Brain microvascular endothelial cell (primary cell): ENCODE results near the gene COL4A4.

Experiments used
- DNase-seq: peaks from one replicate; pipeline ENCODE4 v3.0.0-alpha.2; 2020
- H3K27ac ChIP-seq: fragments of 250-450 bp; sonication (Bioruptor Pico); 2 replicates; pipeline ENCODE4 v1.5.1; 2020; ENCODE audit warnings: mild to moderate bottlenecking, moderate library complexity
- H3K27me3 ChIP-seq: fragments of 250-450 bp; sonication (Bioruptor Pico); replicated peaks from 2 replicates; pipeline ENCODE4 v1.5.1; 2020; ENCODE audit warnings: mild to moderate bottlenecking
- H3K36me3 ChIP-seq: fragments of 250-450 bp; sonication (Bioruptor Pico); replicated peaks from 2 replicates; pipeline ENCODE4 v1.5.1; 2020; ENCODE audit warnings: mild to moderate bottlenecking
- H3K4me3 ChIP-seq: 2 replicates; pipeline ENCODE4 v1.5.1; 2011; ENCODE audit warnings: low read depth, mild to moderate bottlenecking, control low read depth, low read length, moderate library complexity
- CTCF ChIP-seq: IDR thresholded peaks from 2 replicates; pipeline ENCODE4 v1.5.1; 2011; ENCODE audit warnings: low read depth, mild to moderate bottlenecking, moderate library complexity, low read length, control low read depth, inconsistent platforms; ENCODE audit errors: missing control alignments
- in situ Hi-C: cut with HindIII; loops from 2 replicates; pipeline ENCODE4 v1.10.0; 2017; ENCODE audit warnings: low sequenced_read_pairs, low pct_ligation_motif_present

Gene COL4A4

GRCh38 chr2:227148106-227148505 is 15.9 kb downstream of the COL4A4 start:
- TF ChIP-seq CTCF: no peak
- Histone ChIP-seq H3K27me3 (no peaks in the 10 kb centered on the region), H3K4me3 (no peak overlapping the region), H3K27ac (no peak overlapping the region), H3K36me3 (no peaks in the 10 kb centered on the region)
- in situ Hi-C loops: no loop called here
- DNase-seq: no peak

- H3K4me3 ChIP-seq: no peak overlapping the region
- H3K27ac ChIP-seq: no peak overlapping the region
- TF ChIP-seq CTCF: no peak
- H3K27me3 ChIP-seq: no peaks in the 10 kb centered on the region
- DNase-seq: peak; percentile 39
- in situ Hi-C loops: no loop called here
- H3K36me3 ChIP-seq: no peaks in the 10 kb centered on the region
These were observed 17.0 kb downstream of the COL4A4 start for GRCh38 chr2:227147023-227147422.

GRCh38 chr2:227146456-227146855 is 17.5 kb downstream of the COL4A4 start:
- no peak for TF ChIP-seq CTCF
- H3K36me3 ChIP-seq: no peaks in the 10 kb centered on the region
- no peak for DNase-seq
- no peak overlapping the region for H3K4me3 ChIP-seq
- H3K27ac ChIP-seq: no peak overlapping the region
- in situ Hi-C loops: no loop called here
- H3K27me3 ChIP-seq: no peaks in the 10 kb centered on the region

- Histone ChIP-seq H3K36me3 (no peaks in the 10 kb centered on the region), H3K27me3 (no peaks in the 10 kb centered on the region), H3K27ac (no peak overlapping the region), H3K4me3 (no peak overlapping the region)
- no peak for TF ChIP-seq CTCF
- no peak for DNase-seq
- in situ Hi-C loops: no loop called here
These were observed 20.1 kb downstream of the COL4A4 start for GRCh38 chr2:227143895-227144294.

GRCh38 chr2:227141301-227141700 is 22.7 kb downstream of the COL4A4 start:
- no peak for TF ChIP-seq CTCF
- Histone ChIP-seq H3K27me3 (no peaks in the 10 kb centered on the region), H3K27ac (no peak overlapping the region), H3K36me3 (no peaks in the 10 kb centered on the region), H3K4me3 (no peak overlapping the region)
- in situ Hi-C loops: no loop called here
- DNase-seq: no peak

- in situ Hi-C loops: no loop called here
- H3K36me3 ChIP-seq: no peaks in the 10 kb centered on the region
- DNase-seq: no peak
- TF ChIP-seq CTCF: no peak
- H3K27me3 ChIP-seq: no peaks in the 10 kb centered on the region
- no peak overlapping the region for H3K27ac ChIP-seq
- H3K4me3 ChIP-seq: no peak overlapping the region
These were observed 29.4 kb downstream of the COL4A4 start for GRCh38 chr2:227134591-227134990.
